ENCODE data around the gene ZC3HAV1L. TPM values are rescaled to one million over a fixed set of nuclear protein-coding genes. Genes with fewer than 3 reads are reported as not detected.

Gene ZC3HAV1L
- total and polyA plus RNA-seq, 2 experiments from 2014 or later, result 2.0 to 11.3 TPM

- TF ChIP-seq EZH2phosphoT487 (IDR thresholded peaks at IDR 0.05; ENCODE audit: unreplicated experiment), result no peak
- TF ChIP-seq ZNF462 (CRISPR knock-in tag; IDR thresholded peaks at IDR 0.05), result no peak
- no peak for TF ChIP-seq EZH2 (IDR thresholded peaks at IDR 0.05; ENCODE audit: low read depth, unreplicated experiment)
- TF ChIP-seq NANOG (IDR thresholded peaks at IDR 0.05; ENCODE audit: borderline replicate concordance), result no peak
- TF ChIP-seq CREB1 (CRISPR knock-in tag; IDR thresholded peaks at IDR 0.05; ENCODE audit: low read depth), result no peak
Measured at GRCh38 chr7:139049111-139049510, 13.3 kb upstream of the ZC3HAV1L start (continued).

GRCh38 chr7:139047970-139048369 is 12.1 kb upstream of the ZC3HAV1L start:
- peaks cover 6% of the 10 kb centered on the region; the same call in 1 of the 2 replicates for H3F3A ChIP-seq (replicated peaks; ENCODE audit: low read depth)
- peaks cover 4% of the 10 kb centered on the region; the same call in 2 of the 3 replicates for H3K4me1 Mint-ChIP-seq
- H3K9me3 Mint-ChIP-seq, result no peaks in the 10 kb centered on the region
- no peak overlapping the region for H3K27ac ChIP-seq (ENCODE audit: low read depth)
- no peak overlapping the region for H3K4me2 ChIP-seq
- no peaks in the 10 kb centered on the region for H3K9me2 ChIP-seq (ENCODE audit: insufficient read depth)
- H3K4me1 ChIP-seq (ENCODE audit: insufficient read depth), result no peaks in the 10 kb centered on the region
- ATAC-seq (no peak), DNase-seq (ENCODE audit: low spot score) (no peak)
- no peaks in the 10 kb centered on the region for H3K27me3 Mint-ChIP-seq (ENCODE audit: insufficient read depth, low read depth, poor library complexity)
- no peak overlapping the region for H3K27ac Mint-ChIP-seq
- no peaks in the 10 kb centered on the region for H4K20me1 ChIP-seq (replicated peaks; ENCODE audit: insufficient read depth)
- H3K4me3 Mint-ChIP-seq, result no peak overlapping the region
- H3K79me2 ChIP-seq (replicated peaks; ENCODE audit: insufficient read depth), result no peaks in the 10 kb centered on the region
- no peaks in the 10 kb centered on the region for H3K27me3 ChIP-seq (ENCODE audit: insufficient read depth)
- H3K4me3 ChIP-seq, result no peak overlapping the region
- TF ChIP-seq ZNF331 (CRISPR knock-in tag; IDR thresholded peaks at IDR 0.05; ENCODE audit: low read depth), result no peak
- no peak for TF ChIP-seq ZNF114 (CRISPR knock-in tag; IDR thresholded peaks at IDR 0.05)
- no peak for TF ChIP-seq CTCF (conservative IDR thresholded peaks at IDR 0.05; ENCODE audit: low read depth in 2 of 2)
- no peak for TF ChIP-seq STAT1 (IDR thresholded peaks at IDR 0.05; ENCODE audit: unreplicated experiment)
- TF ChIP-seq EZH2phosphoT487 (IDR thresholded peaks at IDR 0.05; ENCODE audit: unreplicated experiment), result no peak
- H3K36me3 Mint-ChIP-seq (ENCODE audit: low read depth), result peaks cover 22% of the 10 kb centered on the region; the same call in 2 of the 3 replicates
- peaks cover 9% of the 10 kb centered on the region for H3K36me3 ChIP-seq (ENCODE audit: insufficient read depth)
- no peak overlapping the region for H2AFZ ChIP-seq

Data from GM23338 (cell line).